ENCODE results near the gene LASP1. TPM values are rescaled to one million over a fixed set of nuclear protein-coding genes. Genes with fewer than 3 reads are reported as not detected.
"Not testable (repeated sequence)": the region's sequence is repeated elsewhere in the genome, so short reads cannot be mapped to it uniquely, and the experiment has no call there.

LASP1 gene
- total RNA-seq, 2 donors from 2014 or later: 70.3 to 76.1 TPM

- H3K4me3 ChIP-seq: peak within 1 kb of the TSS; percentile 55 to 93
- ATAC-seq (peak; percentile 98), DNase-seq (peak; percentile 95 to 98 (median 97))
- 0% methylated on average over 48 of the region's 48 CpGs for WGBS, 2 donors
- H3K9me3 ChIP-seq: no peaks in the 10 kb centered on the region
- H3K4me1 ChIP-seq: peaks cover 28% of the 10 kb centered on the region
- no peaks in the 10 kb centered on the region for H3K27me3 ChIP-seq
- intact Hi-C loops (cut with DNase I): no loop called here
- H3K36me3 ChIP-seq (replicated peaks in 1 of 2; ENCODE audit: insufficient read depth in 1 of 2, low read depth in 2 of 2): peaks cover 4 to 9% of the 10 kb centered on the region in 2 donors
- TF ChIP-seq CTCF (IDR thresholded peaks at IDR 0.05) (no peak), POLR2A (IDR thresholded peaks at IDR 0.05) (peak; percentile 59 to 93 (median 88))
- peak within 1 kb of the TSS; percentile 90 to 95 (median 92) for H3K27ac ChIP-seq
Measured at GRCh38 chr17:38853292-38854219, 16.3 kb upstream of the LASP1 start, which contains the start of gene RPL23. TSS of gene RPL23 (minus strand) at chr17:38853721. CDS start at chr17:38853710, 11 bp downstream.

GRCh38 chr17:38855101-38855714, 14.7 kb upstream of the LASP1 start:
- H3K36me3 ChIP-seq (replicated peaks in 1 of 2; ENCODE audit: insufficient read depth in 1 of 2, low read depth in 2 of 2); H3K27me3 ChIP-seq; H3K9me3 ChIP-seq; ATAC-seq; H3K27ac ChIP-seq; intact Hi-C loops (cut with DNase I); DNase-seq; H3K4me3 ChIP-seq: not testable (repeated sequence)
- 88 to 92% methylated on average over 28 of the region's 28 CpGs for WGBS, 2 donors
- H3K4me1 ChIP-seq: peaks cover 28% of the 10 kb centered on the region

GRCh38 chr17:38857271-38857670, 12.6 kb upstream of the LASP1 start:
- no peak for DNase-seq
- H3K27me3 ChIP-seq: no peaks in the 10 kb centered on the region
- no peak overlapping the region for H3K4me3 ChIP-seq
- no peak for ATAC-seq
- TF ChIP-seq CTCF (IDR thresholded peaks at IDR 0.05) (no peak), POLR2A (IDR thresholded peaks at IDR 0.05) (no peak)
- H3K9me3 ChIP-seq: no peaks in the 10 kb centered on the region
- no peak overlapping the region for H3K27ac ChIP-seq
- H3K36me3 ChIP-seq (replicated peaks in 1 of 2; ENCODE audit: insufficient read depth in 1 of 2, low read depth in 2 of 2): no peaks in the 10 kb centered on the region
- peaks cover 9% of the 10 kb centered on the region for H3K4me1 ChIP-seq
- intact Hi-C loops (cut with DNase I): no loop called here
- 67 to 69% methylated on average over 5 of the region's 5 CpGs for WGBS, 2 donors

- DNase-seq: no peak
- Histone ChIP-seq H3K4me1 (no peaks in the 10 kb centered on the region), H3K27me3 (no peaks in the 10 kb centered on the region), H3K9me3 (no peaks in the 10 kb centered on the region), H3K36me3 (replicated peaks in 1 of 2; ENCODE audit: insufficient read depth in 1 of 2, low read depth in 2 of 2) (no peaks in the 10 kb centered on the region), H3K4me3 (no peak overlapping the region), H3K27ac (no peak overlapping the region)
- ATAC-seq: no peak
- 6 to 14% methylated on average over 8 of the region's 8 CpGs for WGBS, 2 donors
- intact Hi-C loops (cut with DNase I): no loop called here
- TF ChIP-seq CTCF (IDR thresholded peaks at IDR 0.05) (no peak), POLR2A (IDR thresholded peaks at IDR 0.05) (no peak)
Measured at GRCh38 chr17:38861399-38861843, 8.4 kb upstream of the LASP1 start.

GRCh38 chr17:38864636-38865398, 5.0 kb upstream of the LASP1 start:
- Histone ChIP-seq H3K9me3 (no peaks in the 10 kb centered on the region), H3K36me3 (replicated peaks in 1 of 2; ENCODE audit: insufficient read depth in 1 of 2, low read depth in 2 of 2) (no peaks in the 10 kb centered on the region), H3K4me3 (no peak overlapping the region), H3K4me1 (peaks cover 17% of the 10 kb centered on the region), H3K27ac (no peak overlapping the region), H3K27me3 (no peaks in the 10 kb centered on the region)
- 63 to 65% methylated on average over 11 of the region's 11 CpGs for WGBS, 2 donors
- intact Hi-C loops (cut with DNase I): no loop called here
- TF ChIP-seq POLR2A (IDR thresholded peaks at IDR 0.05) (no peak), CTCF (IDR thresholded peaks at IDR 0.05) (no peak)
- ATAC-seq (no peak), DNase-seq (no peak)

Data from body of pancreas (tissue), 4 donors.